GM15510 (cell line): ENCODE results near the gene ACAN.

Source experiments
- POLR2A ChIP-seq: IDR thresholded peaks from 3 replicates; pipeline ENCODE4 v1.6.1; 2011; ENCODE audit warnings: borderline replicate concordance; ENCODE audit not compliant: insufficient read length; ENCODE audit errors: extremely low read depth

Gene ACAN

DNA sequence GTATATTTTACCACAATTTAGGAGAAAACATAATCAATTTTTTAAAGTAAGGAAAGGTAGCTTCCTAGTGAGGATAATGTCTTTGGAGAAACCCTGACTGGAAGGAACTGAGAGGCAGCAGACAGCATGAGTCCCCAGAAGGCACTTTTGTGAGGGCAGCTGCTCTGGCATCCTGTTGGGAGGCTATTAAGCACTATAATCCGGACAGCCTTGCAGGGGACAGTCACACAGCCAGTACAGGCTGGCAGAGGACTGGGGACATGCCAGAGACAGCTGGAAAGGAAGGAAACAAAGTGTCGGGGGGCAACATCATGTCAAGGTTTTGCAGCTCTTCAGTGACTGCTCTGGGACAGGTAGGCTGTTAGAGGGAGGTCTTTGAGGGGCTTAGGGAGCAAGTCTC is 15.7 kb downstream of the ACAN start:
- TF ChIP-seq POLR2A, result no peak

DNA sequence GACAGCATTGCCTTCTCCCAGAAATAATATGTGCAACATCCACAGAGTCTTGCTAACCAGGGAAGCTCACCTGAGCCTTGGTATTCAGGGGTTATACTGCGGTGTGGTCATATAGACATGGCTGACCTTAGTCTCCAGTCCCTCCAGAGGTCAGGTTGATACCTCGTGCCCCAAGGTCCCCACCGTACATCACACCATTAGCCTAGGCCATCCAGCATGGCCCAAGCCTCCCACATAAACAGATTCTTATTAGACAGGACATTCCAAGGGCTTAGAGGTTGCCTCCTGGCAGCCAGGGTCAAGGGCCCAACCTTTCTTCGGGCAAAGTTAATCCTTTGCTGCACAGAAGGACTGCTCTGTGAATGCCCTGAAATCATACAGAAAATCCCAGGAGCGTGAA is 18.8 kb downstream of the ACAN start:
- TF ChIP-seq POLR2A, result no peak

DNA sequence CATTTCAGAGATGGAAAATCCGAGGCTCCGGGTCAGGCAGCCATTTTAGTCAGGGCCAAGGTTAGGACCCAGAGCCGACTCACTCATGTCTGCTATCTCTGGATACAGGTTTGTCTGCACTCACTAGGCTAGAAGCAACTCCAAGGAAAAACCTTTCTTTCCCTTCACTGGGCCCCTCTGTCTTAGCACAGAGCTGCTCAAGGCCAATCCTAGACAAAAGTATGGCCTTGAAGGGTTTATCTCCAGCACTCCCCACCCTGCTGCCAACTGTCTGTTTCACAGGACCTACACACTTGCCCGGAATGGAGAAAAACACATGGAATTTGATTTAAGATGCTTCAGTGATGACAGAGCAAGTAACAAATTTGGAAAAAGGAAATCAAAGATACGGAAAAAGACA is 25.6 kb downstream of the ACAN start:
- no peak for TF ChIP-seq POLR2A

DNA sequence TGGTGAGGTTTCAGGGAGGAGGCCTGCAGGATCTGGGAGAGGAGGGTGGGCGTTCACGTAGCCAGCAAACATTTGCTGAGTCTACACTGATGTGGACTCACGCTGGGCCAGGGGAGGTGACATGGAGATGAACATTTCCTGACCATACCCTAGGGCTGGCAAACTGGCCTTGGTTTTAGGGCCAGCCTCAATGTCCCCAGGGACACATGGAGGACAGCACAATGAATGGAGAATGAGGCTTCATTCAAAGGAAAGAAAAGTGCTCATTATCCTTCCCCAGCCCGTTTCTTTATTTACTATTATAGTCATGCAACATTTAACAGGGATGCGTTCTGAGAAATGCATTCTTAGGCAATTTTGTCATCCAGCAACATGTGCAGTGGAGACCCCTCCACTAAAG is 26.8 kb downstream of the ACAN start:
- no peak for TF ChIP-seq POLR2A

DNA sequence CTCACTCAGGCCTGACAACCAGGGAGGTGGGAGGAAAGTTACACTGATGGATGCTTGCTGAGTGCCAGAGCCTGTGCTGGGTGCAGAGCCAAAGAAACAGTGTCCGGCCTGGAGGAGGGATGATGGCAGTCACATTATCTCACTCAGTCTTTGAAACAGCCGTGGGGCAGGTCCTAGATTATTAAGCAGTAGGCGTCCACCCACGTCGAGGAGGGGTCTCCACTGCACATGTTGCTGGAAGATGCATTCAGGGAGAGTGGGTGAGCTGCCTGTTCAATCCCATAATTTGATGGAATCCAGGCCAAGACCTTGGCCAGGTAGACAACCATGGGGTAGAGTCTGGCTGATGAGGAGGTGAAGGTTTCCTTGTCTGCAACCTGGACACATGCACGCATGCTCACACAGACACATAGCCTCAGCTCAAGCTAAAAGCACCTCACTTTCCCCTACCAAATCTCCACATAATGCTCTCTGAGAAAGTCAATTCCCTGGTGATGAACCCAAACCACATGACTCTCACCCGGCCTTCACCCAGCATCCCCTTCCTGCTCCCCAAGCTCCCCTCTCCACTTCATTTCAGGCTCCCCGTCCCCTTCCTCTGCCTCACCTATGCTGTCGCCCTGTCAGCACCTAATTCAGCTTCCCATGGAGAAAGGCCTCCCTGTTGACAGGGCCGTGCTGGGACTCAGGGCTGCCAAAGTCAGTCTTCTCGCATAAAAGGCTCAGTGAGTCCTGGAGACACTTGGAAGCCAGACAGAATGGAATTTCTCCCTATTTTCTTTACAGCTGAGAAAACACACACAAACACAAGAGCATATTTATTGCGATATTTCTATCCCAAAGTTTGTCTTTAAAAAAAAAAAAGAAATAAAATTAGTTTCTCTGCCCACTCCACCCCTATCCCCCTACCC is 29.8 kb downstream of the ACAN start:
- no peak for TF ChIP-seq POLR2A

DNA sequence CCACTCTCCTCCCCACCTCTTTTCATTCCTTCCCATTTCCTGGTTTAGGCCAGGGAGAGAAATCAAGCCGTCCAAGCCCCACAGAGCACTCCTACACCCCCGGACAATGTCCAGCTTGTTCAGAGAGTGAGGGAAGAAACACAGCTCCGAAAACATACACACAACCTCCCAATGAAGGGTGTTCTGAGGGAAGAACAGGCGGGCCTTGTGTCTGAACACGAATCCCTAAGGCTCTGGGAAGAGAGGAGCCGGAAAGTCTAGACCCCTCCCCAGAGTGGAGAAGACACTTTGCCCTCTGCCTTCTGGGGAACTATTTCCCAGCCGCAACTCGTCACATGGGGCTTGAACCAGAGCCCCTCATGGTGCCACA is 30.5 kb downstream of the ACAN start:
- no peak for TF ChIP-seq POLR2A

DNA sequence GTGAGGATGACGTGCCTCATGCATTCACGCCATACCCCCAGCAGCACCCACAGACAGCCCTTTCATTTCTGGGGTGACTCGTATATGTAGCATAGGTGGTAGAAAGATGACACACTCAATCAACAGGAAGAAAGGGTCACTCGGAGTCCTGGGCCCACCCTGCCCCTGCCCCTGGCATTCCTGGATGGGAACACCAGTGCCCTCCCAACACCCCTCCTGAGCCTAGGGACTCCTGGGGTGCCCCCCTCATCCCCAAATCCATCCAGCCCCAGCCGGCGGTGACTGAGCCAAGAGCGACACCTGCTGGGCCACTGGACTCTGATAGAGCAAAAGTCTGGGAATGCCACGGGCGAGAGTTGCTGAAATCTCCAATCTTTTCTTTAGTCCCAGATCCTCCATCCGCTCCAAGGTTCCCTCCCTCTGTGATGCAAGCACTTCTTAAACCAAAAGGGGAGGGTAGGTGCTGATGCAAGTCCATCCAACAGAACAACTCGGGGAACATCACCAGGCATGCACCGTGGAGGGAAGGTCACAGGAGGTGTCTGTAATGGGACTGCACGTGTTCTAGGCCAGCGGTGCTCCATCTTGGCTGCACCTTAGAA is 31.1 kb downstream of the ACAN start:
- TF ChIP-seq POLR2A, result no peak

DNA sequence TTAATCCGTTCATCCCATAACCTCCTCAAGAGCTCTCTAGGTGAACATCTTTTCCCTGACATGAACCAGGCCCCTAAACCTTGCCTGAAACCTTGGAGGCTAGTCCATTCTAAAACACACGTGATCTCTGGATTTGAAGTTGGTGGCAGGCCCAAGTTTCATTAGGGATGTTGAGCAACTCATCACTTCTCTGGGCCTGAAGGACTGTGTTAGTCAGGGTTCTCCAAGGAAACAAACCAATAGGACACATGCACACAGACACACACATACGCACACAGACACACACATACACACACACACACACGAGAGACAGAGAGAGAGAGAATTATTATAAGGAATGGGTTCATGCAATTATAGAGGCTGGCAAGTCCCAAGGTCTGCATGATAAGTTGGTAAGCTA is 31.9 kb downstream of the ACAN start:
- no peak for TF ChIP-seq POLR2A

DNA sequence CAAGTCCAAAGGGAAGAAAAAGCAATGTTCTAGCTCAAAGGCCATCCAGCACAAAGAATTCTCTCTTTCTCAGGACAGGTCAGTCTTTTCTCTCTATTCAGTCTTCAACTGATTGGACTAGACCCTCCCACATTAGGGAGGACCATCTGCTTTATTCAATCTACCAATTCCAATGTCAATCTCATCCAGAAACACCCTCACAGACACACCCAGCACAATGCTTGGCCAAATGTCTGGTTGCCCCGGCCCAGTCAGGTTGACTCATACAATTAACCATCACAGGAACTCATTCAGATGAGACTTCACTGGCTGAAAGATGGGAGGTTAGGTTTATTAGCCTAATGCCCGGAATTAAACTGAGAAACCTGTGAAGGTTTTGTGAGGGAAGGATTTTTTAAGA is 32.4 kb downstream of the ACAN start:
- TF ChIP-seq POLR2A, result no peak

DNA sequence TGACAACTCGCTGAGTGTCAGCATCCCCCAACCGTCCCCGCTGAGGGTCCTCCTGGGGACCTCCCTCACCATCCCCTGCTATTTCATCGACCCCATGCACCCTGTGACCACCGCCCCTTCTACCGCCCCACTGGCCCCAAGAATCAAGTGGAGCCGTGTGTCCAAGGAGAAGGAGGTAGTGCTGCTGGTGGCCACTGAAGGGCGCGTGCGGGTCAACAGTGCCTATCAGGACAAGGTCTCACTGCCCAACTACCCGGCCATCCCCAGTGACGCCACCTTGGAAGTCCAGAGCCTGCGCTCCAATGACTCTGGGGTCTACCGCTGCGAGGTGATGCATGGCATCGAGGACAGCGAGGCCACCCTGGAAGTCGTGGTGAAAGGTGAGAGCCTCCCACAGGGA is 35.4 kb downstream of the ACAN start:
- TF ChIP-seq POLR2A, result no peak

DNA sequence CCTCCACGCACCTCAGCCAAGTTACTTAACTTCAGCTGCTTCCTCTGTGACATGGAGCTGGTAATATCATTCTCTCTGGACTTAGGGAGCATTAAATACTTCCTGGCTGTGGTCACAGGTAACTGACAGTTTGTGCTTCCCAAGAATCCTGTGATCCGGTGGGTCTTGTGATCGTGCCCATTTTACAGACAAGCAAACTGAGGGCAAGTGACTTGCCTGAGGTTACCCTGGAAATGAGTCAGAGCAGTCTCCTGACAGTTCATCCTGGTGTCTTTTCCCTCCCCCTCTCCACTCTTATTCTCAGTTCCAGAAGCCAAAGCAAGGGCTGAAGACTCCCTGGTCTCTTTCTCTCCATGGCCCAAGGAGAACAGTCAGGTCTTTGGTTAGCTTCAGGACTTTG is 35.9 kb downstream of the ACAN start:
- no peak for TF ChIP-seq POLR2A

DNA sequence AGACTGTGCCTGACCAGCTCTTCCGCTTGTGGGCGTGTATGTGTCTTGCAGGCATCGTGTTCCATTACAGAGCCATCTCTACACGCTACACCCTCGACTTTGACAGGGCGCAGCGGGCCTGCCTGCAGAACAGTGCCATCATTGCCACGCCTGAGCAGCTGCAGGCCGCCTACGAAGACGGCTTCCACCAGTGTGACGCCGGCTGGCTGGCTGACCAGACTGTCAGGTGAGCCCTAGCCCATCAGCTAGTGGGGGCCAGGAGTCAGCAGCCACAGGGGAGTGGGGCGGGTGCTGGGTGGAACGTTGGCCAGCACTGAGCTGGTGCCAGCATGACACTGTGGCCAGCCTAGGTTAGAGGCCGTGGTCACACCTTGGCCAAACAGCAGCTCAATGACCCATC is 36.7 kb downstream of the ACAN start:
- TF ChIP-seq POLR2A, result no peak

DNA sequence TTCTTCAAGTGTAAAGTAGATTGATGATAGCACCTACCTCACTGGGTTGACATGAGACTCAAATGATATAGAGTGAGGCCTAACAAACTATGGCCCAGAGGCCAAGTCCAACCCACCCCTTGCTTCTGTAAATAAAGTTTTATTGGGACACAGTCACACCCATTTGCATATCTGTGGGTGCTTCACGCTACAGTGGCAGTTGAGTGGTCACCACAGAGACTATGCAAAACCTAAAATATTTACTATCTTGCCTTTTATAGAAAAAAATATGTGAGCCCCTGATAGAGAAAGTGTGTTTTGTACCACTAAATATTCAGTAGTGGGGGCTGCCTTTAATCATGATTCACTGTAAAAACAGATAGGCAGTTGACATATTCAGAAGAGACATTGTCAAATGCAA is 38.0 kb downstream of the ACAN start:
- TF ChIP-seq POLR2A, result no peak

DNA sequence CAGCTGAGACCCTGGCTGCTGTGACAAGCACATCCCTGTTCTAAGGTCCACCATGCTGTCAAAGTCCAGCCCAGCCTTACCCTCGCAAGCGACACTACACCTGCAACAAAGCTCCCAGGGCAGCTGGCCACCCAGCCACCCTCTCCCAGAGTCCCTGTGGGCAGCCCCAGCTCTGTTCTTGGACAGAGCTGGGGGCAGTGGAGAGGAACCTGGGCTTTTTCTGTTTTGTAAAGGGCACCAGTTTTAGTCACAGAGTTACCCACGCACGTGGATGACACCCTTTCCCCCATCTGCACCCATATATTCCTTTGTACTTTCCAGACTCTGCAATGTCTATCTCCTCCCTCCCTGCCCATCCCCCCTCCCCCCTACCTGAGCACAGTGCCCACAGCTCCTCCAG is 38.9 kb downstream of the ACAN start:
- TF ChIP-seq POLR2A, result no peak

DNA sequence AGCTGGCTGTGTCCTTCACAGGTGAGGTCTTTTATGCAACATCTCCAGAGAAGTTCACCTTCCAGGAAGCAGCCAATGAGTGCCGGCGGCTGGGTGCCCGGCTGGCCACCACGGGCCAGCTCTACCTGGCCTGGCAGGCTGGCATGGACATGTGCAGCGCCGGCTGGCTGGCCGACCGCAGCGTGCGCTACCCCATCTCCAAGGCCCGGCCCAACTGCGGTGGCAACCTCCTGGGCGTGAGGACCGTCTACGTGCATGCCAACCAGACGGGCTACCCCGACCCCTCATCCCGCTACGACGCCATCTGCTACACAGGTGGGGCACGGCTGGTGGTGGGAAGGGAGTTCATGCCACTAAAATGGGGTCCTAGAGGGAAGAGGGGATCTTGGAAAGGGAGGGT is 40.1 kb downstream of the ACAN start:
- no peak for TF ChIP-seq POLR2A

DNA sequence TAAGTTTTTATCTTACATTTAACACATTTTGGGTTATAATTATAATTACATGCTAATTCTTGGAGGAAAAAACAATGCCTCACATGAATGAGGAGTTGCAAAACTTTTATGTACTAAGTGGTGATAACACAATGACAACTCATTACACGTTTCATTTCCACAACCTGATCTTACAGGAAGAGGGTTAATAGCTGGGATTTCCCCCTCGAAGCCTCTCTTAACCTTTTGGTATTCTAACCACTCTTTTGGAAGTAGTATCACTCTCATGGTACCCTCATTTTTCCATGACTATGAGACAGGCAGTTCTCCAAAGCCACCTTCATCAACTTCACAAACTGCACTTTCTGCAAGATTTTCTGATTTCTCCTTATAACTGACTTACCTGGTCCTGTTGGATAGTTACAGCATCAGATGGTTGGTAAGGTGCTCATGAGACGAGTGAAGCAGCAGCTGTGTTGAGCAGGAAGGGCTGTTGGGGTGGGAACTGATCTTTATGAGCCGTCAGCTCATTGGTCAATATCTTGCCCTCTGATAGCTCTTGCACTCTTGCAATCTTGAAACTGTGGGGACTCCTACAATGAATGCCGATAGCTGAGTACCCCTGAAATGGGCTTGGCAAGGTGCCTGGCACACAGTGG is 41.6 kb downstream of the ACAN start:
- no peak for TF ChIP-seq POLR2A

DNA sequence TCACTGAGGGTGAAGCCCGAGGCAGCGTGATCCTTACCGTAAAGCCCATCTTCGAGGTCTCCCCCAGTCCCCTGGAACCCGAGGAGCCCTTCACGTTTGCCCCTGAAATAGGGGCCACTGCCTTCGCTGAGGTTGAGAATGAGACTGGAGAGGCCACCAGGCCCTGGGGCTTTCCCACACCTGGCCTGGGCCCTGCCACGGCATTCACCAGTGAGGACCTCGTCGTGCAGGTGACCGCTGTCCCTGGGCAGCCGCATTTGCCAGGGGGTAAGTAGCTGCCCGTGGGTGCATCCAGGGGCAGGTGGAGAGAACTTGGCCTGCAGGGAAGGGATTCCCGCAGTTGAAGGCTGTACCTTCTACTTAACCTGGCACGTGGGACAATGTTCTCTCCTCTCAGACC is 42.4 kb downstream of the ACAN start:
- TF ChIP-seq POLR2A, result no peak

DNA sequence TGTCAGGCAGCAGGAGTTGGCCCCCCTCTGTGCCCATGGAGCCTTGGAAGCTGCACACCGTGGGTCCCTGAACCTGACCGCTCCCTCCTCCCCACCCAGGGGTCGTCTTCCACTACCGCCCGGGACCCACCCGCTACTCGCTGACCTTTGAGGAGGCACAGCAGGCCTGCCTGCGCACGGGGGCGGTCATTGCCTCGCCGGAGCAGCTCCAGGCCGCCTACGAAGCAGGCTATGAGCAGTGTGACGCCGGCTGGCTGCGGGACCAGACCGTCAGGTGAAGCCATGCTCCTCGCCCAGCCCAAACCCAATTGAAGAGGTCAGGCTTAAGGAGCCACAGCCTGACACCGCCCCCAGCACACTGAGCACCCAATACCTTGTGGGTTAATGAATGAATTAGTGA is 43.9 kb downstream of the ACAN start:
- TF ChIP-seq POLR2A, result no peak
